Right lobe of liver (tissue), 4 donors: Measurements from ENCODE around the gene LDLRAD4.

Experiments used
- POLR2A ChIP-seq: fragments of 450-650 bp; IDR thresholded peaks from one replicate; pipeline ENCODE4 v1.6.1; 2017; ENCODE audit warnings: antibody characterized with exemption, mild to moderate bottlenecking
- TF ChIP-seq, protein P1 (sequence below), 4 donors: fragments of 200-600 bp in 3 of 4; fragments of 450-650 bp in 1 of 4; IDR thresholded peaks; one replicate each; pipeline versions ENCODE4 v1.5.1 to v1.8.0; 2016 to 2022; ENCODE audit warnings: antibody characterized with exemption in 4 of 4, mild to moderate bottlenecking in 2 of 4
- donor health status: DM: no; HTN: no; CAD: no.
- donor health status: DM: no; HTN: no; CAD: no.
- donor health status: DM: no; HTN: yes; CAD: no.

DNA sequence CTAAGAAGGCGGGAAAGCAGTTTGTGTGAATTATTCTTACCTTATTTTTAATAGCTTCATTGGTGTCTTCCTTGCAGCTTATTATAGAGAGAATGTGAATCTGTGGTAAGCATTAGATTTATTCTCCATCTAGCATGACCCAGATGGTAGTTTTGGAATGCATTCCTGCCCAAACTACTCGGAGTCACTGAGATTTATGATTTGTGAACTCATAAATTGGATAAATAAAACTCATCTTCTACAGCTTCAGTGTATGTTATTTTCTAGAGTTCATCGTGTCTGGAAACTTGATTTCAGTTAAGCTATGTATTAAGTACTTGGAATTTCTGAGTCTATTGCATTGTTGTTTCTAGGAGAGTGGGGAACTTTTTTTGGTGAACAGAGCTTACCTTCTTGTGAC, 337.3 kb downstream of the LDLRAD4 start:
- TF ChIP-seq, protein P1, sequence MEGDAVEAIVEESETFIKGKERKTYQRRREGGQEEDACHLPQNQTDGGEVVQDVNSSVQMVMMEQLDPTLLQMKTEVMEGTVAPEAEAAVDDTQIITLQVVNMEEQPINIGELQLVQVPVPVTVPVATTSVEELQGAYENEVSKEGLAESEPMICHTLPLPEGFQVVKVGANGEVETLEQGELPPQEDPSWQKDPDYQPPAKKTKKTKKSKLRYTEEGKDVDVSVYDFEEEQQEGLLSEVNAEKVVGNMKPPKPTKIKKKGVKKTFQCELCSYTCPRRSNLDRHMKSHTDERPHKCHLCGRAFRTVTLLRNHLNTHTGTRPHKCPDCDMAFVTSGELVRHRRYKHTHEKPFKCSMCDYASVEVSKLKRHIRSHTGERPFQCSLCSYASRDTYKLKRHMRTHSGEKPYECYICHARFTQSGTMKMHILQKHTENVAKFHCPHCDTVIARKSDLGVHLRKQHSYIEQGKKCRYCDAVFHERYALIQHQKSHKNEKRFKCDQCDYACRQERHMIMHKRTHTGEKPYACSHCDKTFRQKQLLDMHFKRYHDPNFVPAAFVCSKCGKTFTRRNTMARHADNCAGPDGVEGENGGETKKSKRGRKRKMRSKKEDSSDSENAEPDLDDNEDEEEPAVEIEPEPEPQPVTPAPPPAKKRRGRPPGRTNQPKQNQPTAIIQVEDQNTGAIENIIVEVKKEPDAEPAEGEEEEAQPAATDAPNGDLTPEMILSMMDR (IDR thresholded peaks at IDR 0.05) = no peak
- no peak for TF ChIP-seq POLR2A
